Dedifferentiated amniotic fluid mesenchymal stem cell (primary cell): ENCODE measurements around the gene BCL2.
"Not testable (repeated sequence)": the region's sequence is repeated elsewhere in the genome, so short reads cannot be mapped to it uniquely, and the experiment has no call there.

Source experiments
- DNase-seq: peaks from one replicate; pipeline ENCODE4 v3.0.0-alpha.2; 2016; ENCODE audit errors: extremely low spot score

BCL2 gene

DNA sequence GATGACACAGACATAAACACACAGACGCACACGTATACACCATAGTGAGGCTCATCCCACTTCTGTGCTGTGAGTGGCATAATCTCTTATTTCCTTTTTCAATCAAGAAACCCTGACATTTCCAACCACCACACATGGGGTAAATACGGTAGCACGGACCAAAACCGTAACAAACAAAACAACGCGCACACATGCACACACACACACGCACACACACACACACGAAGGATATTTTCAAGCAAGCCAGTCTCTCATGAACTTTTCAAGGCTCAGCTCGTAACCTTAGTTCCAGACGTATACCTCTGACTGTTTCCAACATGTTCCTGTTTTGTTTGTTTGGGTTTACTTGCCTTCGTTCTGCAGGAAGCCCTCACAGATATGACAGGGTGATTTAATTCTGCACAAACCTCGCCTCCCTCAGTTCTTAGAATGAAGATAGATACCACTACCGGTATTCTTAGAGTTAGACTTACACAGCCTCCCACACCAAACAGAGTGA is 119.8 kb downstream of the BCL2 start:
- no peak for DNase-seq

DNA sequence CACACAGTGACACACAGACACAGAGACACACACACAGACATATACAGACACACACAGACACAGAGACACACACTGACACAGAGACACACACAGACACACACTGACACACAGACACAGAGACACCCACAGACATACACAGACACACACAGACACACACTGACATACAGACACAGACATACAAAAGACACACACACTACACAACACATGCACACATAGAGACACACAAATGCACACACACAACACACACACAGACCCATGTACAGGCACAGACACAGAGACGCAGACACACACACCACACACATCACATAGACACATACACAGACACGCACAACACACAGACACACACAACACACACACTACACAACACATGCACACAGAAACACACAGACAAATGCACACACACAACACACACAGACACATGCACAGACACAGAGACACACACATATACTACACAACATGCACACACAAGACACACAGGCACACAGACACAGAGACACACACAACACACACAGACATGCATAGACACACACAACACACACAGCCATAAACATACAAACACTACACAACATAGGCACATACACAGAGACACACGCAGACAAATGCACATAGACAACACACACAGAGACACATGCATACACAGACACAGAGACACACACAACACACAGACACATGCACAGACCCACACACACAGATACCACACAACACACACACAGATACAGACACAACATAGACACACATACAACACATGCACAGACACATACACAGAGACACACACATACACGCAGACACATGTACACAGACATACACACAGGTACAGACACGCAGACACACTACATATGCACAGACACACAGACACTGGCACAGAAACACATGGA is 120.5 kb downstream of the BCL2 start:
- DNase-seq, result no peak

GRCh38 chr18:63198098-63198760 is 121.3 kb downstream of the BCL2 start:
- no peak for DNase-seq

GRCh38 chr18:63197246-63197869 is 122.2 kb downstream of the BCL2 start:
- no peak for DNase-seq

DNA sequence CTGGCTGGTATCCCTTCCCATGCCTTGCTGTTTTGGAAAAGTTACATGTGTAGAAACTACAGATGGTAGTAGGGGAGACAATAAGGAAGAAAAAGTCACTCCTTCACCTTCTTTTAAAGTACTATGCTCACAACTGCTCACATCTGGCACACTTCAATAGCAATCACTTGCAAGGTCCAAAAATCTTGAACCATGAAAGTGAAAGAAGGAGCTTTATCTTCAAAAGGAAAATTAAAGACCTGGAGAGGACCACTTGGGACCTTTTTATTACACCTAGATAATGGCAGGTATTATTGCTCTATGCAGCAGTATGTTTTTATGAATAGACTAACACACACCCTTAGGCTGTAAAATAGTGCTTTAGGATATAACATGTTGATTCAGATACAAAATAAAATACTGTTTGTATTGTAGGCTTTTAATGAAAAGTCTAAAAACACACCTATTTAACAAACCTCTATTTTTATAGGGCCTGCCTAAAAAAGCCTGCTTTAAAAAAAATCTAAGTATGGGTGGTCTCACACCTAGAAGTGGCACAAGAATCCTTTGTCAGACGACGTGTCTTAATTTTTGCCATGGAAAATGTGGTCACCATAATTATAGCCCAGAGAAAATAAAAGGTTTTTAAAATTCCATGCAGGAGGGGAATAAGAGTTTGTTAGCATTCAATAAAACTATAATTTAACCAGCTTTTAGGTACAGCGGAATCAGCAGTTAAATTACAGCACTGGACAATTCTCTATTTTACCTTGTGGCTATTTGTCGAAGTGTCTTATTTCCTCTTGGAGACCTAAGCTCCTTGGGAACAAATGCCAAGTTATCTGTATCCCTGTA is 124.0 kb downstream of the BCL2 start:
- no peak for DNase-seq

- DNase-seq, result no peak
Measured at GRCh38 chr18:63192885-63193349, 126.7 kb downstream of the BCL2 start.

- no peak for DNase-seq
Measured at GRCh38 chr18:63192126-63192884, 127.3 kb downstream of the BCL2 start.

- no peak for DNase-seq
Measured at GRCh38 chr18:63191413-63191812, 128.2 kb downstream of the BCL2 start.

- not testable (repeated sequence) for DNase-seq
Measured at GRCh38 chr18:63190838-63191237, 128.7 kb downstream of the BCL2 start.

DNA sequence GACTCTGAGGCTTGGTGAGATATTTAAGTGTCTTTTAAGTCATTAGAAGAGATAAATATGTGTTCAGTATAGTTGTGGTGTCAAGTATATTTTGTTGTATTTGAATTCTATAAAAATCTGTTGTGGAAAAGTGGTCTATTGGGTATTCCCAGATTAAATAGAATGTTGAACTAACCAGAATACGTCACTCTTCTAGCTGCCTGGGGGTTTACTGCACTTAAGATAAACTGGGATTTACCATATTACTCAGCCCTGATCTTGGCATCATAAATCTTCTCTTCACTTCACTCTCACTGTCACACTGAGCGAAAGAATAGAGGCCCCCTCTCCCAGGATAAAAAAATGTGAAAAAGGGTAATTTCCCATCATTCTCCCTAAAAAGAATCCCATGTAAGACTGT is 129.8 kb downstream of the BCL2 start:
- no peak for DNase-seq

DNA sequence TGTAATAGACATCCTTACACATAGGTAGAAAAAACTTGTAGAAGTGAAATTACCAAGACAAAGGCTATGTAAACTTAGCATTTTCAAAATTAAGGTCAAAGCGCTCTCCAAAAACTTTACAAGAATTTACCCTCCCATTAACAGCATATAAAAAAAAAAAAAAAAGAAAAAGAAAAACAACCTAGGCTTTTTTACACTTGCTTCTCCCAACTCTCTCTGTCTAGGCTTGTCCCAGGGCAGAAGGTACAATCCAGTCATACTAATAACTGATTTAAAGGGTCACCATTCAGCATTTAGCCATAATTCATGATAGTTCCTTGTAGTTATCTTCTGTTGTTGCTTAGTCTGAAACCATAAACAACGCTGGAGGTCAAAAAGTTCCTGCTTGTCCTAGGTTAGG is 130.5 kb downstream of the BCL2 start:
- DNase-seq, result no peak

GRCh38 chr18:63187791-63188460 is 131.6 kb downstream of the BCL2 start:
- DNase-seq, result no peak

GRCh38 chr18:63187223-63187574 is 132.4 kb downstream of the BCL2 start:
- no peak for DNase-seq

DNA sequence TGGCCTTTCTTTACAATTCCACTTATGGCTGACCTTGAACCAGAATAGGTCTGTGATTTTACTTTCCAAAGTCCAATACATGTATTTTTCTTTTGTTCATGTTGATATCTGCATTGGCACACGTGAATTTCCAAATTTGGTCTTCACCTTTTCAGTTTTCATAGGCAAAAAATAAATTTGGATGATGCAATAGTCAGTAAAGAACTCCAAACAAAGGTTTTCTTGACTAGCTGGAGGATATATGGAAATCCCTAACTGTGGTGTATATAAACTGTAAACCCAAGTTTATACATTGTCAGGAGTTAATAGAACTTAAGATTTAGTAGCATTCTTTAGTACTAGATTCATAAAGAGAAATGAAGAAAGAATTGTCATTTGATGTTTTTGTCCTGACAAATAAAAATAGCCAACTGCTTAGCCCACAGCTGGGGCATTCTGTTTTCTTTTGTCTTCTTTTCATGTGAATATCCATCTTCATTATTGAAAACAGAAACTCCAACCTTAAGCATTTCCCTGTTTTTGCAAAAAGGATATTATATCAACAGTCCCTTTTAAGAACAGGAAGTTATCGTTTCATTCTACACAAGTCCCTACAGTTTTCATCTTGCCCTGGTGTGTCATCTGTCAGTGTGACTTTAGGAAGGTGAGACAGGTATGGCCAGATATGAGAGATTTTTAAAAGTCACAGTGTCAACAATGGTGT is 132.9 kb downstream of the BCL2 start:
- DNase-seq, result peak; percentile 33

GRCh38 chr18:63185984-63186383 is 133.6 kb downstream of the BCL2 start:
- DNase-seq, result no peak

GRCh38 chr18:63183952-63184770 is 135.4 kb downstream of the BCL2 start:
- DNase-seq, result no peak

- DNase-seq, result no peak
Measured at GRCh38 chr18:63183378-63183777, 136.2 kb downstream of the BCL2 start.

GRCh38 chr18:63182861-63183260 is 136.7 kb downstream of the BCL2 start:
- DNase-seq, result no peak

DNA sequence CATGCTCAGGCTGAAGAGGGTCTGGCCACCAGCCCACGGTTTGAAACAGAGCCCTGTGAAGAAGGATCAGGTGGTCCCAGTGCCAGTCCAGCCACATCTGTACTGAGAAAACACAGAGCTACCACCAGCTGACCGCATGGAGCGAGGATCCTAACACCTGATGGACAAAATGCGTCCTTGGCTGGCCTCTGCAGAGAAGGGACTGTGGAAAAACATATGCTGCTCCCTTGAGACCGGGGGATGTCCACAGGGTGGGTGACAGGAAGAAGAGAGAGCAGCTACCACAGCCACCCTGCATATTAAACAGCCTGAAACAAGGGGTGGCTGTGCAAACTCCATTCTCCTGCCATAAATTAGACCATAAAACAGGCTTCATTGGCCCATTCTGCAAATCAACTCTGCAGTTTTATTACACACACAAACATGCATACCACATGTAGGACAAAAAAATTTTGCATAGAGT is 137.2 kb downstream of the BCL2 start:
- DNase-seq, result no peak
